Brain microvascular endothelial cell (primary cell): ENCODE data around the gene SDF2.

Experiments used
- DNase-seq: peaks from one replicate; pipeline ENCODE4 v3.0.0-alpha.2; 2020
- H3K27ac ChIP-seq: fragments of 250-450 bp; sonication (Bioruptor Pico); 2 replicates; pipeline ENCODE4 v1.5.1; 2020; ENCODE audit warnings: mild to moderate bottlenecking, moderate library complexity
- H3K27me3 ChIP-seq: fragments of 250-450 bp; sonication (Bioruptor Pico); replicated peaks from 2 replicates; pipeline ENCODE4 v1.5.1; 2020; ENCODE audit warnings: mild to moderate bottlenecking
- H3K36me3 ChIP-seq: fragments of 250-450 bp; sonication (Bioruptor Pico); replicated peaks from 2 replicates; pipeline ENCODE4 v1.5.1; 2020; ENCODE audit warnings: mild to moderate bottlenecking
- H3K4me3 ChIP-seq: 2 replicates; pipeline ENCODE4 v1.5.1; 2011; ENCODE audit warnings: low read depth, mild to moderate bottlenecking, control low read depth, low read length, moderate library complexity
- in situ Hi-C: cut with HindIII; loops from 2 replicates; pipeline ENCODE4 v1.10.0; 2017; ENCODE audit warnings: low sequenced_read_pairs, low pct_ligation_motif_present
- TF ChIP-seq, protein P1 (sequence below): IDR thresholded peaks from 2 replicates; pipeline ENCODE4 v1.5.1; 2011; ENCODE audit warnings: low read depth, mild to moderate bottlenecking, moderate library complexity, low read length, control low read depth, inconsistent platforms; ENCODE audit errors: missing control alignments

SDF2 gene

DNA sequence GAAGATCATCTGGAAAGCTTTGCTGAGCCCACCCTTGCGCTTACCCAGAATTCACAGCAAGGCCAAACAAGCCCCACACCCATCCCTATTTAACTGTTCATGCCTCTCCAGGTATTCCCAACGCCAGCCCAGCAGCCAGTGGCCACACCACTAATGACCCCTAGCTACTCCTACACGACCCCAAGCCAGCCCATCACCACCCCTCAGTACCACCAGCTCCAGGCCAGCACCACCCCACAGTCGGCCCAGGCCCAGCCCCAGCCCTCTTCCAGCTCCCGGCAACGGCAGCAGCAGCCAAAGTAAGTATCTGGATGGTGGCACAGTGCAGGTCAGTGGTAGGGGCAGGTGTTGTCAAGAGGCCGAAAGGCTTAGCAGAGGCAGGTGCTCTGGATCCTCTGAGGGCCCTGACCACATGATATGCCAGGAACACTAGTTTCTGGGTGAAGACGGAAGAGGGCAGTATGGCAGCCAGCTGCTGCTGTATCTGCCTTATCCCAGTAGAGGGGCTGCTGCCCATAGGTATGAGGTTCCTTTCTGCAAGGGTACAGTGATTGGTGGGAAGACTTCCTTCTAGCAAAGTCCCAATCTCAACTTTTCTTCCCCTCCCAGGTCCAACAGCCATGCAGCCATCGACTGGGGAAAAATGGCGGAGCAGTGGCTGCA, 39.3 kb upstream of the SDF2 start:
- H3K4me3 ChIP-seq = no peak overlapping the region
- H3K36me3 ChIP-seq = peaks cover 70% of the 10 kb centered on the region
- no peak overlapping the region for H3K27ac ChIP-seq
- no peak for DNase-seq
- TF ChIP-seq, protein P1, sequence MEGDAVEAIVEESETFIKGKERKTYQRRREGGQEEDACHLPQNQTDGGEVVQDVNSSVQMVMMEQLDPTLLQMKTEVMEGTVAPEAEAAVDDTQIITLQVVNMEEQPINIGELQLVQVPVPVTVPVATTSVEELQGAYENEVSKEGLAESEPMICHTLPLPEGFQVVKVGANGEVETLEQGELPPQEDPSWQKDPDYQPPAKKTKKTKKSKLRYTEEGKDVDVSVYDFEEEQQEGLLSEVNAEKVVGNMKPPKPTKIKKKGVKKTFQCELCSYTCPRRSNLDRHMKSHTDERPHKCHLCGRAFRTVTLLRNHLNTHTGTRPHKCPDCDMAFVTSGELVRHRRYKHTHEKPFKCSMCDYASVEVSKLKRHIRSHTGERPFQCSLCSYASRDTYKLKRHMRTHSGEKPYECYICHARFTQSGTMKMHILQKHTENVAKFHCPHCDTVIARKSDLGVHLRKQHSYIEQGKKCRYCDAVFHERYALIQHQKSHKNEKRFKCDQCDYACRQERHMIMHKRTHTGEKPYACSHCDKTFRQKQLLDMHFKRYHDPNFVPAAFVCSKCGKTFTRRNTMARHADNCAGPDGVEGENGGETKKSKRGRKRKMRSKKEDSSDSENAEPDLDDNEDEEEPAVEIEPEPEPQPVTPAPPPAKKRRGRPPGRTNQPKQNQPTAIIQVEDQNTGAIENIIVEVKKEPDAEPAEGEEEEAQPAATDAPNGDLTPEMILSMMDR = no peak
- in situ Hi-C loops = no loop called here
- no peaks in the 10 kb centered on the region for H3K27me3 ChIP-seq

DNA sequence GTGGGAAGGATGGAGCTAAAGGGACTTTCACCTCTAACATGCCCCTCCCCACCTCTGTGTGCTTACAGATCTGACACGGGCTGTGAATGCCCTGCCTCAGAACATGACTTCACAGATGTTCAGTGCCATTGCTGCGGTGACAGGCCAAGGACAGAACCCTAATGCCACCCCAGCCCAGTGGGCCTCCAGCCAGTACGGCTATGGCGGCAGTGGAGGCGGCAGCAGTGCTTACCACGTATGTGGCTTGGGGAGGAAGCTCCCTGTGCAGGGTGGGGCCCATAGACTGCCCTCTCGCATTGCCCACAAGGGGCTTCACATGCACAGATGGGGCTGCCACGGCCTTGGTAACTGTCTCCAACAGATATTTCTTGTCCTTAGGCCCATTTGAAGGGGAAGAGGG, 38.6 kb upstream of the SDF2 start:
- no peak overlapping the region for H3K4me3 ChIP-seq
- no peak for DNase-seq
- TF ChIP-seq, protein P1 = no peak
- H3K27ac ChIP-seq = no peak overlapping the region
- in situ Hi-C loops = no loop called here
- H3K36me3 ChIP-seq = peaks cover 77% of the 10 kb centered on the region
- no peaks in the 10 kb centered on the region for H3K27me3 ChIP-seq

DNA sequence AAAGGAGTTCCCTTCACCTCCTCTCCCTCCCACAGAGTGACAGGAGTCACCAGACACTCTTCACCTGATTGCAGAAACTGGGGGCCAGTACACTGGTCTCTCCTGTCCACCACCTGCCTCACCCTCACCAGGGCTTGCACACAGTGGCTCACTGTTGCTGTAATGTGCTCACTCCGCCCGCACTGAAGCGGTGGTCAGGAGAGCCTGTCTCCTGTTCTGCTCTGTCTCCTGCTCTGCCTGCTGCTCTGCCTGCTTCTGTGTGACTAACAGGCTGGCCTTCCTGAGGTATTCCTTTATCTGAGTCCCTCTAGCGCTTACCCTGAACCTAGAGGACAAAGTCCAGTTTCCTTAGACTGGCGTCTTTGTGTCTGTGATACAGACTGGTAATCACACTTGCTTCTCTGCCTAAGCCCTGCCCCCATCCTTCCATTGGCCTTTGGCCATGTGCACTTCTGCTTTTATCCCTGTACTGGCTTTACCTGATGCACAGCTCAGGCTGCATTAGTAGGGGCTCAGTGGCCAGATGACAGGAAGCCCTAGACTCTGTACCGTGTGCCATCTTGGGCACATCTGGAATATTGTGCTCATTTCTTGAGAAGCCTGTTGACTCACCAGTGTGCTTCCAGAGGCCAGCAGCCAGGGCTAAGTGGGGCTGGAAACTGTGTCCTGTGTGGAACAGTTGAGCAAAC, 36.7 kb upstream of the SDF2 start:
- no peak for DNase-seq
- Histone ChIP-seq H3K36me3 (peaks cover 93% of the 10 kb centered on the region), H3K27me3 (no peaks in the 10 kb centered on the region), H3K27ac (no peak overlapping the region), H3K4me3 (no peak overlapping the region)
- in situ Hi-C loops = no loop called here
- TF ChIP-seq, protein P1 = no peak

DNA sequence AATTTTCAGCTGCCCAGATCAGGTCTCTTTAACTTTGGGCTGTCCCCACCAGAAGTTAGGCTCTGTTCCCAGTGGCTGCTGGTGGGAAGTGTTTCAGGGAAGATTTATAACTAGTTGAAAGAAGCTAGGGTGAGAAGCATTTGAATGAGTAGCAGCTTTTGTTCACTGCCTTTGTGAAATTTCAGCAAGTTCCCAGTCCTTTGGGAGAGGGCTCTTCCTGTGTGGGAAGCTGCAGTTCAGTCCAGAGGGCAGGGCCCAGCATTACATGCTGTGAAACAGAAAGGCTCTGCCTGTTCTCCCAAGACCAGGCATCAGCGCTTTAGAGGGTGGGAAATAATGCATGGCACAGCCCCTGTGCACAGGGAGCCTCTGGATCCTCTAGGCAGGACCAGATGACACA, 32.2 kb upstream of the SDF2 start:
- TF ChIP-seq, protein P1 = no peak
- no peak for DNase-seq
- in situ Hi-C loops = no loop called here
- Histone ChIP-seq H3K4me3 (no peak overlapping the region), H3K27ac (no peak overlapping the region), H3K27me3 (no peaks in the 10 kb centered on the region), H3K36me3 (peaks cover 81% of the 10 kb centered on the region)

DNA sequence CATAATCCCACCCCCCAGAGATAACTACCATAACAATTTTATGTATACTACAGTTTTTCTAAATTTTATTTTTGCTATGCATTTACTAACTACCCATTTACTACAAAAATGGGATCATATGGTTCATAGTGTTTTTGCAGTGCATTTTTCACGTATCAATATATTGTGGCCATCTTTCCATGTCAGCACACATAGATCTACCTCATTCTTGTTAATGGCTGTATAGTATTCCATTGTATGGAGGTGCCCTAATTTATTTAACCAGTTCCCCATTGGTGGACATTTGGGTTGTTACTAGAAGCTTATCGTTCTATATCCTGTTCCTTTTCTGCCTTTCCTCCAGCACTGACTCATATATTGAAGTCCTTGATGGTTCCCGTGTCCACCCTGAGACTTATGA, 27.3 kb upstream of the SDF2 start:
- Histone ChIP-seq H3K27ac (no peak overlapping the region), H3K4me3 (no peak overlapping the region), H3K27me3 (no peaks in the 10 kb centered on the region), H3K36me3 (peaks cover 85% of the 10 kb centered on the region)
- DNase-seq = no peak
- in situ Hi-C loops = no loop called here
- TF ChIP-seq, protein P1 = no peak
